ENCODE data around the gene SOD3. TPM values are rescaled to one million over a fixed set of nuclear protein-coding genes. Genes with fewer than 3 reads are reported as not detected.

Gene SOD3
- total RNA-seq, 2 donors from 2014 or later, result not detected

- ATAC-seq (replicated peaks), result no peak
- no peaks in the 10 kb centered on the region for H3K9me3 Mint-ChIP-seq
These were observed 11.9 kb upstream of the SOD3 start for GRCh38 chr4:24783506-24783905.

GRCh38 chr4:24791043-24791442 lies 4.3 kb upstream of the SOD3 start:
- Mint-ChIP-seq H3K4me3 (no peak overlapping the region), H3K9me3 (no peaks in the 10 kb centered on the region), H3K27ac (no peak overlapping the region), H3K36me3 (ENCODE audit: low read depth) (no peaks in the 10 kb centered on the region), H3K4me1 (no peaks in the 10 kb centered on the region), H3K27me3 (peaks cover 24% of the 10 kb centered on the region)
- no peak for ATAC-seq (replicated peaks)

More at GRCh38 chr4:24783506-24783905, 11.9 kb upstream of the SOD3 start:
- Mint-ChIP-seq H3K36me3 (ENCODE audit: low read depth) (no peaks in the 10 kb centered on the region), H3K27ac (no peak overlapping the region), H3K27me3 (peaks cover 10% of the 10 kb centered on the region), H3K4me1 (no peaks in the 10 kb centered on the region), H3K4me3 (no peak overlapping the region)

GRCh38 chr4:24792552-24792951 lies 2.8 kb upstream of the SOD3 start:
- peaks cover 24% of the 10 kb centered on the region for H3K27me3 Mint-ChIP-seq
- H3K9me3 Mint-ChIP-seq, result no peaks in the 10 kb centered on the region
- no peaks in the 10 kb centered on the region for H3K4me1 Mint-ChIP-seq
- ATAC-seq (replicated peaks), result no peak
- H3K4me3 Mint-ChIP-seq, result no peak overlapping the region
- no peak overlapping the region for H3K27ac Mint-ChIP-seq
- no peaks in the 10 kb centered on the region for H3K36me3 Mint-ChIP-seq (ENCODE audit: low read depth)

- no peak overlapping the region for H3K4me3 Mint-ChIP-seq
- peaks cover 24% of the 10 kb centered on the region for H3K27me3 Mint-ChIP-seq
- no peaks in the 10 kb centered on the region for H3K9me3 Mint-ChIP-seq
- no peaks in the 10 kb centered on the region for H3K36me3 Mint-ChIP-seq (ENCODE audit: low read depth)
- ATAC-seq (replicated peaks), result no peak
- no peak overlapping the region for H3K27ac Mint-ChIP-seq
- H3K4me1 Mint-ChIP-seq, result no peaks in the 10 kb centered on the region
These were observed 2.0 kb upstream of the SOD3 start for GRCh38 chr4:24793219-24794005.

- no peak overlapping the region for H3K4me3 Mint-ChIP-seq
- H3K4me1 Mint-ChIP-seq, result no peaks in the 10 kb centered on the region
- no peak overlapping the region for H3K27ac Mint-ChIP-seq
- ATAC-seq (replicated peaks), result no peak
- no peaks in the 10 kb centered on the region for H3K36me3 Mint-ChIP-seq (ENCODE audit: low read depth)
- H3K27me3 Mint-ChIP-seq, result peaks cover 30% of the 10 kb centered on the region
- H3K9me3 Mint-ChIP-seq, result no peaks in the 10 kb centered on the region
These were observed 1.3 kb upstream of the SOD3 start for GRCh38 chr4:24794051-24794450.

GRCh38 chr4:24794480-24794879 lies 893 bp upstream of the SOD3 start:
- Mint-ChIP-seq H3K36me3 (ENCODE audit: low read depth) (no peaks in the 10 kb centered on the region), H3K4me1 (no peaks in the 10 kb centered on the region), H3K4me3 (no peak overlapping the region), H3K27ac (no peak overlapping the region), H3K27me3 (peaks cover 30% of the 10 kb centered on the region), H3K9me3 (no peaks in the 10 kb centered on the region)
- ATAC-seq (replicated peaks), result no peak

GRCh38 chr4:24795666-24796381 lies 451 bp downstream of the SOD3 start:
- Mint-ChIP-seq H3K27me3 (peaks cover 32% of the 10 kb centered on the region), H3K27ac (no peak overlapping the region), H3K9me3 (no peaks in the 10 kb centered on the region), H3K36me3 (ENCODE audit: low read depth) (no peaks in the 10 kb centered on the region), H3K4me3 (no peak overlapping the region), H3K4me1 (no peaks in the 10 kb centered on the region)
- no peak for ATAC-seq (replicated peaks)

- Mint-ChIP-seq H3K9me3 (no peaks in the 10 kb centered on the region), H3K27me3 (peaks cover 34% of the 10 kb centered on the region), H3K27ac (no peak overlapping the region), H3K36me3 (ENCODE audit: low read depth) (no peaks in the 10 kb centered on the region), H3K4me3 (no peak overlapping the region), H3K4me1 (no peaks in the 10 kb centered on the region)
- ATAC-seq (replicated peaks), result no peak
These were observed 1.2 kb downstream of the SOD3 start for GRCh38 chr4:24796620-24797019.

GRCh38 chr4:24798036-24798610 lies 2.8 kb downstream of the SOD3 start:
- Mint-ChIP-seq H3K36me3 (ENCODE audit: low read depth) (no peaks in the 10 kb centered on the region), H3K27me3 (peaks cover 41% of the 10 kb centered on the region), H3K4me1 (no peaks in the 10 kb centered on the region), H3K4me3 (no peak overlapping the region), H3K9me3 (no peaks in the 10 kb centered on the region), H3K27ac (no peak overlapping the region)
- ATAC-seq (replicated peaks), result no peak

- Mint-ChIP-seq H3K9me3 (no peaks in the 10 kb centered on the region), H3K36me3 (ENCODE audit: low read depth) (no peaks in the 10 kb centered on the region), H3K4me1 (no peaks in the 10 kb centered on the region), H3K27ac (no peak overlapping the region), H3K27me3 (peaks cover 42% of the 10 kb centered on the region), H3K4me3 (no peak overlapping the region)
- no peak for ATAC-seq (replicated peaks)
These were observed 3.8 kb downstream of the SOD3 start for GRCh38 chr4:24799196-24799543.

GRCh38 chr4:24799544-24800324 lies 4.4 kb downstream of the SOD3 start:
- no peak for ATAC-seq (replicated peaks)
- H3K27me3 Mint-ChIP-seq, result peaks cover 45% of the 10 kb centered on the region
- H3K4me3 Mint-ChIP-seq, result no peak overlapping the region
- H3K9me3 Mint-ChIP-seq, result no peaks in the 10 kb centered on the region
- H3K27ac Mint-ChIP-seq, result no peak overlapping the region
- no peaks in the 10 kb centered on the region for H3K4me1 Mint-ChIP-seq
- H3K36me3 Mint-ChIP-seq (ENCODE audit: low read depth), result no peaks in the 10 kb centered on the region

- Mint-ChIP-seq H3K27me3 (peaks cover 45% of the 10 kb centered on the region), H3K27ac (no peak overlapping the region), H3K4me1 (no peaks in the 10 kb centered on the region), H3K9me3 (no peaks in the 10 kb centered on the region), H3K4me3 (no peak overlapping the region), H3K36me3 (ENCODE audit: low read depth) (no peaks in the 10 kb centered on the region)
- ATAC-seq (replicated peaks), result no peak
These were observed 5.0 kb downstream of the SOD3 start for GRCh38 chr4:24800325-24800895.

GRCh38 chr4:24801136-24801855 lies 5.9 kb downstream of the SOD3 start:
- H3K27ac Mint-ChIP-seq, result no peak overlapping the region
- no peaks in the 10 kb centered on the region for H3K9me3 Mint-ChIP-seq
- ATAC-seq (replicated peaks), result no peak
- no peak overlapping the region for H3K4me3 Mint-ChIP-seq
- no peaks in the 10 kb centered on the region for H3K36me3 Mint-ChIP-seq (ENCODE audit: low read depth)
- H3K27me3 Mint-ChIP-seq, result peaks cover 45% of the 10 kb centered on the region
- no peaks in the 10 kb centered on the region for H3K4me1 Mint-ChIP-seq

GRCh38 chr4:24802648-24803047 lies 7.3 kb downstream of the SOD3 start:
- H3K4me3 Mint-ChIP-seq, result no peak overlapping the region
- H3K4me1 Mint-ChIP-seq, result no peaks in the 10 kb centered on the region
- no peaks in the 10 kb centered on the region for H3K36me3 Mint-ChIP-seq (ENCODE audit: low read depth)
- no peak overlapping the region for H3K27ac Mint-ChIP-seq
- no peaks in the 10 kb centered on the region for H3K9me3 Mint-ChIP-seq
- ATAC-seq (replicated peaks), result no peak
- H3K27me3 Mint-ChIP-seq, result peaks cover 48% of the 10 kb centered on the region

All from activated T-helper 17 cell treated with anti-CD3 and anti-CD28 coated beads, Interleukin-2, amount 50 U/mL, for 72 hours (primary cell).